ENCODE results near the gene SRSF10.
A peak's percentile ranks its signal among the peaks of the same experiment; 100 is the strongest.
"Not testable (repeated sequence)": the region's sequence is repeated elsewhere in the genome, so short reads cannot be mapped to it uniquely, and the experiment has no call there.

The SRSF10 gene

GRCh38 chr1:23979881-23980727 is at the start of gene SRSF10:
Gene SRSF10 (minus strand): TSS chr1:23980327. CDS start chr1:23980255, 72 bp downstream.
- peak; percentile 99 for DNase-seq

DNA sequence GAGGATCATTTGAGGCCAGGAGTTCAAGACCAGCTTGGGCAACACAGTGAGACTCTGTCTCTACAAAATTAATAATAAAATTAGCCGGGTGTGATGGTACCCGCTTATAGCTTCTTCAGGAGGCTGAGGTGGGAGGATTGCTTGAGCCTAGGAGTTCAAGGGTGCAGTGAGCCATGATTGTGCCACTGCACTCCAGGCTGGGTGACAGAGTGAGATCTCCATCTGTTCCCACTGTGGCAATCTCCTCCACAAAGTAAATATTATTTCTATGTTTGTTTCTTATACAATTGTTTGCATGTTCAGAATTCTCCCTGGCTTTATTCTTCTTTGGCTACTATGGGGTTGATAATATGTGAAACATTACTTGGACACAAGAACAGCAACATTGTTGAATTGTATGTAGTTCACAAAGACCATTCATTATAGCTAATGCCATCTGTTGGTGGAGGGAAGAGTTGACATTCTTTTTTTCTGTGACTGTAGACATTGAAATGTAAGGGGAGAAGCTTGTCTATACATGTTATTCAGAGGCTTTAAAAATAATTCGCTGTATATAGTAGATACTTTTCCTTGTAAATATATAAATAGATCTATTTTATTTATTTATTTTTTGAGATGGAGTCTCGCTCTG is 47.8 kb upstream of the SRSF10 start:
- DNase-seq = peak; percentile 33

GRCh38 chr1:24022581-24023361 is 42.6 kb upstream of the SRSF10 start:
- no peak for DNase-seq

DNA sequence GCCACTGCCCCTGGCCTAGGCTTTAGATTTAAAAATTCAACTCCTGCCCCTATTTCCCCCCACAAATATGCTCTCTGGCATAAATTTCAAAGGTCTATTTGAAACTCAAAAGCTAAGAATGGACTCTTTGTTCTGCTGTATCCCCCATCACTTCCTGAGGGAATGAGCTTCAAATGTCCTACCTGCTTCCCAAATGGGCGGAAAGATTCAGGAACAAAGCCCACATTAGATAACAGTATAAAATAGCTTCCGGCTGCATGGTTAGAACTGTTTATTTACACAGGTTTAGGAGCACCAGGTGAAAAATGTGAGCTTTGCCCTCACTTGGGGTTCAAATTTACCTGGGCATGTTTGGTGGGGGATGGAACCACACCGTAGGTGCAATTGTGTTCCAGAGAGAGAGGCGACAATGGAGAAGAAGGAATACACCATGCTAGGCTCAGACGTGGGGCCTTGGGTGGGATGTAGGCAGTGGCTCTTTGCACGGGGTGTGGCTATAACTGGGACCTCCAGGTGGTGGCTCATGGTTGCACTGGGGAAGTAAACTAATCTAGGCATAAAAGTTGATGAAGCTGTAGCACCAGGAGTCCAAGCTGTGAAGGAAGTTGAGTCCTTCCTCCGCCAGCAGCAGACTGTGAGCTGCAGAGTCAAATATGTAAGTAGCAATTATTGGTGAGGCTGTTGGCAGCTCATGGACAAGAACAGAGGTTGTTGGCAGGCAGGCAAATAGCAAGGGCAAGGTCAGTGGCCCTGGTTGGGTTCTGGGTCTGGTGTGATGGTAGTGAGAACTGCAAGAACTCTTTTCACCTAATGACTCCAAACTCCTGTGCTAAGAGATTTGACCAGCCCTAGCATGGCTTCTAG is 41.5 kb upstream of the SRSF10 start:
- no peak for DNase-seq

GRCh38 chr1:24020470-24020869 is 40.3 kb upstream of the SRSF10 start:
- no peak for DNase-seq

DNA sequence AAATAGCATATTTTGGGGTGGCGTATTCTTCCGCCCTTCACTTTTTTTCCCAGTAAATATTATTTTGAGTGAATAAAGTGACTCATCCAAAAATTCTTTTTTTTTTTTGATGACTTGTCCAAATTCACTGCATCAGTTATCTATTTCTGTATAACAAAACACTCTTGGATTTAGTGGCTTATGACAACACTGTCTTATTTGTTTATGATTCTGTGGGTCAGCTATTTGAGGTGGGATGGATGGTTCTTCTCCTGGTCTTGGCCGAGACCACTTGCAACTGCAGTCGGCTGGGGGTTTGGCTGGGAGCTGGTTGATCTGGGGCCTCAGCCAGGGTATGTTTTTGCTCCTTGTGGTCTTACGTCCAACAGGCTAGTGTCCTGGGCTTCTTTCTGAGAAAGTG is 39.9 kb upstream of the SRSF10 start:
- DNase-seq = no peak

DNA sequence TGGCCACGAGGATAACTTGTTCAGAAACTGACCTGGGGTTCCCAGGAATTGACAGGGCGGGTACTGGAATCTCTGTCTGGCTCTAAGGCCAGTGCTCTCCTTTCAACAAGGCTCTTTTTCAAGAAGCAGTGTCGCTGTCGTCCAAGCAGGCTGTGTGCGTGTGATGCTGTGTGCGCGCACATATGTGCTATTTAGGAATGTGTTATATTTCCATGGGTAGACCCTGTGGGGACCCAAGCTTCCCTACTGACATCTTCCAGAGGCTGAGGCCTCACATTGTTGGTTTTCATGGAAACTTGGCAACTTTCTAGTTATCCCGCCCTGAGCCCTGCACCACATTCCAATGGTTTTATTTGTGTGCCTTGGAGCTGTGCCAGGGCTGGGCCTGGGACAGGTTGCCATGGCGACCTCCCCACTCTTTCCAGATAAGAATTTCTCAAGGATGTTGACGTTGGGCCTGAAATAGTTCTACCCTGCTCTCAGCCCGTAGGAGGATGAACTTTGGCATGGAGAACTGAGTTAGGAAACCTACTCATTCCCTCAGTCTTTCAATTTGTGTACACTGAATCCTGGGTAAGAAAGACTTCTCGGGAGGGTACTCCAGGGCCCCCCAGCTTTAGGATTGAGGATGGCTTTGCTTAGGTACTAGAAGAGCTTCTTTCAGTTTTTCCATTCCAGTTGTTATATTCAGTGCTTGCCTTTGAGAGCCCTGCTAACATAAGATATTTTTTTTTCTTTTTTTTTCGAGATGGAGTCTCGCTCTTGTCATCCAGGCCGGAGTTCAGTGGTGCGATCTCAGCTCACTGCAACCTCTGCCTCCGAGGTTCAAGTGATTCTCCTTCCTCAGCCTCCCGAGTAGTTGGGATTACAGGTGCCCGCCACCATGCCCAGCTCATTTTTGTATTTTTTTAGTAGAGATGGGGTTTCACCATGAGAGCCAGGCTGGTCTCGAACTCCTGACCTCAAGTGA is 38.8 kb upstream of the SRSF10 start:
- no peak for DNase-seq

GRCh38 chr1:24015221-24016210 is 35.4 kb upstream of the SRSF10 start:
- no peak for DNase-seq

- DNase-seq = not testable (repeated sequence)
Observed at GRCh38 chr1:24012878-24013277, 32.8 kb upstream of the SRSF10 start.

GRCh38 chr1:24010650-24011049 is 30.5 kb upstream of the SRSF10 start:
- DNase-seq = no peak

DNA sequence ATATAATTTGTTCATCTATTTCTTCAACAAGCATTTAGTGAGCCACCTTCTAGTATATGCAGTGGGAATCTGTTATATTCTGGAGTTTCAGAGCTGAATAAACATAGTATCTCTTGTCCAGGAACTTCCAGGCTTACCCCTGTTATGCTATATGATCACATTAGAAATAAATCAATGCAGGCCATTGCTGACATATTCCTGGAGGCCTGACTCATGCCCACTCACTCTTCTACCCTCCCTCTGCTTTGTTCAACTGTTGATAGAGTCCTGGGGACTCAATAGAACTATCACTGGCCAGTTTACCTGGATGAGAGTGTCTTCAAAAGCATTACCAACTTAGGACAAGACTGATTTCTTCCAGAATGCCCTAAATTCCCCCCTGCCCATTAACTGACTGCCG is 29.3 kb upstream of the SRSF10 start:
- DNase-seq = no peak

- DNase-seq = peak; percentile 51
Observed at GRCh38 chr1:24008574-24009184, 28.6 kb upstream of the SRSF10 start.

- no peak for DNase-seq
Observed at GRCh38 chr1:24007079-24007478, 27.0 kb upstream of the SRSF10 start.

GRCh38 chr1:24005163-24005562 is 25.0 kb upstream of the SRSF10 start:
- no peak for DNase-seq

DNA sequence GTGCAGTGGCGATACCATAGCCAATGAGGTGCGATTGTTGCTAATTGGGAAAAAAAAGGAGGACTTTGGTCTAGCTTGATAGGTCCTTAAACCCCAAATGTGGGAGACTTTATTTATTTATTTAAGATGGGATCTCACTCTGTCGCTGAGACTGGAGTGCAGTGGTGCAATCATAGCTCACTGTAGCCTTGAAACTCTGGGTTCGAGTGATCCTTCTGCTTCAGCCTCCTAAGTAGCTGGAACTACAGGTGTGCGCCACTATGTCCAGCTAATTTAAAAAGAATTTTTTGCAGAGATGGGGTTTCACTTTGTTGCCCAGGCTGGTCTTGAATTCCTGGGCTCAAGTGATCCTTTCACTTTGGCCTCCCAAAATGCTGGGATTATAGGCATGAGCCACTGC is 24.0 kb upstream of the SRSF10 start:
- DNase-seq = no peak

DNA sequence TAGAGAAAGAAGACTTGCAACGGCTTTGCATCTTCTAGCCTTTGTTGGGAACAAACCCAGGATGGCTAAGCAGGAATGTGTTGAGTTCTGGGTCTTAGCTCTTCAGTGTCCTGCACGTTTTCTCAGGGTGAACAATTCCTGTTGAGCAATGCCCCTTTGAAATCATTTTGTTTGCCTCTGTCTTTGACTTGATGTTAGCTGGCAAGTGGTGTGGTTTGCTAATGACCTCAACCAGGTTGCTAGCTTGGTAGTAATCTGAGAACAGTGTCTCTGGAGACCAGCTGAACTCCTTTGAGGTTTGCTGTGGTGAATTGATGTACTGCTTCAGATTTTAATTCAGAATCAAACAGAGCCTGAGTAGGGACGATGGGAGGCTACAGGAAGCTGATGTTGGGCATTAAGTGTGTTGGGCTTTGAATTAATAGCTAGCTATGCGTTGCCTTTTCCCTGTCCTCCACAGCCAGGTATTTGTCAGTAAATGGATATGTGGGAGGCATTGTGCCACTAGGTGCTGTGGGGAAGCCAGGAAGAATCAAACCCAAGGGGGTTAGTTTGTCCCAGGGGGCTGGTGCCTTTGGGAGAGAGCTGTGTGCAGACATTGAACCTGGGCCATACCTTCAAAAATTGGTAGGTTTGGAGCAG is 23.3 kb upstream of the SRSF10 start:
- DNase-seq = peak; percentile 37

- no peak for DNase-seq
Observed at GRCh38 chr1:24002695-24003094, 22.6 kb upstream of the SRSF10 start.

DNA sequence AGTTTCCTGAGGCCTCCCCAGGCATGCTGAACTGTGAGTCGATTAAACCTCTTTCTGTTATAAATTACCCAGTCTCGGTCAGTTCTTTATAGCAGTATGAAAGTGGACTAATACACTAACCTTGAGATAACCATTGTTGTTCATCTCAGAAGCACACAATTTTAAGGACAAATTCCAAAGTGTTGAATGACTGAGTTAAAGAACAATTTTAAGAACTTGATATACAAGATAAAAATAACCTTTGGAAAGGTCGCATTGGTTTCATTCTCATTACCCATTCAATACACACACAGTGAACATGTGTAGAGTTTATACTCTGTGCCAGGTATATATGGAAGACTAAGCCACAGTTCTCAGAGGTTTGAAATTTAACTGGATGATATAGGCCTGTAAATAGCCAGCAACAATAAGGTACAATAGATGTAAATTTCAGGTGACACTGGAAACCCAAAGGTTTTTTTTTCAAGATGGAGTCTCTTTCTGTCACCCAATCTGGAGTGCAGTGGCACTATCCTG is 19.1 kb upstream of the SRSF10 start:
- no peak for DNase-seq

DNA sequence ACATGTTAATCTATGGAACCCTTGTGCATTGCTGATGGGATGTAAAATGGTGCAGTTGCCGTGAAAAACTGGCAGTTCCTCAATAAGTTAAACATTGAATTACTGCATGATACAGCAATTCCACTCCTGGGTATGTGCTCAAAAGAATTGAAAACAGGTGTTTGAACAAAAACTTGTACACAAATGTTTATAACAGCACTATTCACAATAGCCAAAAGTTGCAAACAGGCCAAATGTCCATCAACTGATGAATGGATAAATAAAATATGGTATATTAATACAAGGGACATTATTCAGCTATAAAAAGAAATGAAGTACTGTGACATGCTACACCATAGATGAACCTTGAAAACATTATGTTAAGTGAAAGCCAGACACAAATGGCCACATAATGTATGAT is 17.7 kb upstream of the SRSF10 start:
- DNase-seq = no peak
